Progenitor cell of endocrine pancreas (in vitro differentiated cells): ENCODE measurements around the gene NRN1. TPM values are rescaled to one million over a fixed set of nuclear protein-coding genes. Genes with fewer than 3 reads are reported as not detected.
"Not testable (repeated sequence)": the region's sequence is repeated elsewhere in the genome, so short reads cannot be mapped to it uniquely, and the experiment has no call there.

Experiments
- DNase-seq: peaks from one replicate; pipeline ENCODE4 v3.0.0; 2021; ENCODE audit warnings: low spot score; ENCODE audit not compliant: unreplicated experiment
- H3K27ac Mint-ChIP-seq: 2 replicates; pipeline ENCODE4 v1.8.0; 2021; ENCODE audit warnings: mild to moderate bottlenecking, moderate library complexity, mixed read lengths
- H3K27me3 Mint-ChIP-seq: 2 replicates; pipeline ENCODE4 v1.8.0; 2021; ENCODE audit warnings: mixed read lengths
- H3K36me3 Mint-ChIP-seq: 2 replicates; pipeline ENCODE4 v1.8.0; 2022; ENCODE audit warnings: mixed read lengths; ENCODE audit not compliant: insufficient read depth
- H3K4me1 Mint-ChIP-seq: 2 replicates; pipeline ENCODE4 v1.8.0; 2021; ENCODE audit warnings: low read depth, mixed read lengths
- H3K4me3 Mint-ChIP-seq: 2 replicates; pipeline ENCODE4 v1.8.0; 2021; ENCODE audit warnings: low read depth, mild to moderate bottlenecking, moderate library complexity, mixed read lengths
- H3K9me3 Mint-ChIP-seq: 2 replicates; pipeline ENCODE4 v1.8.0; 2021; ENCODE audit warnings: low read depth, mixed read lengths
- CTCF ChIP-seq: fragments of 200-600 bp; sonication (generic); IDR thresholded peaks from one replicate; pipeline ENCODE4 v1.5.0; 2021; ENCODE audit warnings: antibody characterized with exemption, mild to moderate bottlenecking; ENCODE audit not compliant: unreplicated experiment
- total RNA-seq: library from RNA; stranded (reverse); gene quantifications from 2 replicates; pipeline ENCODE4 v1.2.1, GENCODE V29; 2021

The NRN1 gene
- total RNA-seq, 1 donor from 2014 or later: not detected

GRCh38 chr6:5976811-5977210 is 29.9 kb downstream of the NRN1 start:
- Mint-ChIP-seq H3K36me3 (no peaks in the 10 kb centered on the region), H3K27ac (no peak overlapping the region), H3K27me3 (peaks cover 13% of the 10 kb centered on the region), H3K9me3 (no peaks in the 10 kb centered on the region), H3K4me3 (no peak overlapping the region), H3K4me1 (peaks cover 7% of the 10 kb centered on the region)
- no peak for DNase-seq
- TF ChIP-seq CTCF: no peak

- no peaks in the 10 kb centered on the region for H3K9me3 Mint-ChIP-seq
- H3K4me1 Mint-ChIP-seq: no peaks in the 10 kb centered on the region
- no peaks in the 10 kb centered on the region for H3K36me3 Mint-ChIP-seq
- H3K27me3 Mint-ChIP-seq: peaks cover 8% of the 10 kb centered on the region
- no peak for DNase-seq
- H3K4me3 Mint-ChIP-seq: no peak overlapping the region
- H3K27ac Mint-ChIP-seq: no peak overlapping the region
- TF ChIP-seq CTCF: no peak
These were observed 37.6 kb downstream of the NRN1 start for GRCh38 chr6:5968817-5969734.

- not testable (repeated sequence) for H3K4me1 Mint-ChIP-seq, H3K36me3 Mint-ChIP-seq, H3K9me3 Mint-ChIP-seq, H3K27me3 Mint-ChIP-seq, H3K27ac Mint-ChIP-seq, DNase-seq, H3K4me3 Mint-ChIP-seq
These were observed 38.7 kb downstream of the NRN1 start for GRCh38 chr6:5968036-5968435.

- Mint-ChIP-seq H3K4me3 (no peak overlapping the region), H3K27me3 (peaks cover 5% of the 10 kb centered on the region), H3K9me3 (no peaks in the 10 kb centered on the region), H3K4me1 (no peaks in the 10 kb centered on the region), H3K27ac (no peak overlapping the region), H3K36me3 (no peaks in the 10 kb centered on the region)
- no peak for DNase-seq
- TF ChIP-seq CTCF: no peak
These were observed 39.1 kb downstream of the NRN1 start for GRCh38 chr6:5967594-5967993.

- Mint-ChIP-seq H3K27ac (no peak overlapping the region), H3K36me3 (no peaks in the 10 kb centered on the region), H3K27me3 (peaks cover 2% of the 10 kb centered on the region), H3K4me3 (no peak overlapping the region), H3K4me1 (no peaks in the 10 kb centered on the region), H3K9me3 (no peaks in the 10 kb centered on the region)
- no peak for DNase-seq
- TF ChIP-seq CTCF: no peak
These were observed 43.9 kb downstream of the NRN1 start for GRCh38 chr6:5962794-5963193.

- no peak for TF ChIP-seq CTCF
- Mint-ChIP-seq H3K27ac (no peak overlapping the region), H3K4me1 (no peaks in the 10 kb centered on the region), H3K9me3 (no peaks in the 10 kb centered on the region), H3K36me3 (no peaks in the 10 kb centered on the region), H3K27me3 (peaks cover 4% of the 10 kb centered on the region), H3K4me3 (no peak overlapping the region)
- no peak for DNase-seq
These were observed 44.9 kb downstream of the NRN1 start for GRCh38 chr6:5961836-5962235.
